ENCODE measurements around the gene NIPAL4.
"Not testable (repeated sequence)": the region's sequence is repeated elsewhere in the genome, so short reads cannot be mapped to it uniquely, and the experiment has no call there.

The NIPAL4 gene

GRCh38 chr5:157459715-157460599, at the start of gene NIPAL4:
TSS of gene NIPAL4 (plus strand) at chr5:157460213. CDS start at chr5:157460321, 108 bp downstream.
- DNase-seq, result no peak

- no peak for DNase-seq
These were observed 44.2 kb upstream of the NIPAL4 start for GRCh38 chr5:157415838-157416237.

- DNase-seq, result not testable (repeated sequence)
These were observed 40.5 kb upstream of the NIPAL4 start for GRCh38 chr5:157419521-157419920.

- not testable (repeated sequence) for DNase-seq
These were observed 30.1 kb upstream of the NIPAL4 start for GRCh38 chr5:157429920-157430319.

- DNase-seq, result peak; percentile 40
These were observed 28.3 kb upstream of the NIPAL4 start for GRCh38 chr5:157431544-157432200.

GRCh38 chr5:157434096-157434495, 25.9 kb upstream of the NIPAL4 start:
- DNase-seq, result no peak

GRCh38 chr5:157443041-157443549, 16.9 kb upstream of the NIPAL4 start:
- DNase-seq, result no peak

GRCh38 chr5:157444224-157444623, 15.8 kb upstream of the NIPAL4 start:
- DNase-seq, result no peak

GRCh38 chr5:157445745-157446411, 14.1 kb upstream of the NIPAL4 start:
- no peak for DNase-seq

GRCh38 chr5:157446412-157446935, 13.5 kb upstream of the NIPAL4 start:
- no peak for DNase-seq

GRCh38 chr5:157447201-157447637, 12.8 kb upstream of the NIPAL4 start:
- no peak for DNase-seq

GRCh38 chr5:157449011-157449723, 10.8 kb upstream of the NIPAL4 start:
- no peak for DNase-seq

- no peak for DNase-seq
These were observed 10.0 kb upstream of the NIPAL4 start for GRCh38 chr5:157450024-157450423.

- no peak for DNase-seq
These were observed 8.2 kb upstream of the NIPAL4 start for GRCh38 chr5:157451806-157452205.

GRCh38 chr5:157454273-157454672, 5.7 kb upstream of the NIPAL4 start:
- DNase-seq, result no peak

GRCh38 chr5:157455057-157455456, 5.0 kb upstream of the NIPAL4 start:
- no peak for DNase-seq

GRCh38 chr5:157456301-157456700, 3.7 kb upstream of the NIPAL4 start:
- DNase-seq, result no peak

GRCh38 chr5:157457391-157457790, 2.6 kb upstream of the NIPAL4 start:
- DNase-seq, result no peak

GRCh38 chr5:157458835-157459234, 1.2 kb upstream of the NIPAL4 start:
- DNase-seq, result no peak

GRCh38 chr5:157460921-157461792, 1.1 kb downstream of the NIPAL4 start:
- no peak for DNase-seq

- no peak for DNase-seq
These were observed 3.1 kb downstream of the NIPAL4 start for GRCh38 chr5:157463081-157463480.
